Stimulated activated CD4-positive, alpha-beta T cell treated with anti-CD3 and anti-CD28 coated beads, Interleukin-15, amount 100 ng/mL, for 24 hours (primary cell): Measurements from ENCODE around the gene SPINDOC.

Experiments
- DNase-seq: peaks from one replicate; pipeline ENCODE4 v3.0.0-alpha.2; 2020

Gene SPINDOC

DNA sequence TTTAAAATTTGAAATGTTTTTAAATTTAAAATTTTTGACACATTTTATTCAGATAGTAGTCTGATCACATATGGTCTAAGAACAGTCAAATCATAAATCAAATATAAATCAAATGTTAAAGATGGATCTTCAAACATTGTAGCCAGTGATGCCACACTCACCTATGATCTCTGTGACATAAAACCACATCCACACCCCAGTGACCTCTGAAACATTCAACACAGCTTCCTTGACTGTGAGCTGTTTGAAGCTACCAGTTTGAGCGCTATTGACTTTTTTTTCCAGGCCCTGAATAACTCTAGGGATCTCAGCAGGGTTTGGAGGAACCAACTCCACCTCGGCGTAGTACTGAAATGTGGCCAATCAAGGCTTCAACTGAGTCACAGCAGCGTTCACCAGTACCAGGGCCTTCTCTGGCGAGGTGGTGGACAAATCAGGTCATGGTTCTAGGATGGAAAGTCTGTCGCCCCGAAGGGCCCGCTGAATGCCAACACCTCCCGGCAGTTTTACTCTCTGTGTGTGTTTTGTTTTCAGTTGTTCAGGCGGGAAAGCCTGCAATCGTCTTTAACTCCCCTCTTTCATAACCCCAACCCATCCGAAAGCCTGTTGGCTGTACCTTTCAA, 21.4 kb downstream of the SPINDOC start:
- DNase-seq, result no peak

DNA sequence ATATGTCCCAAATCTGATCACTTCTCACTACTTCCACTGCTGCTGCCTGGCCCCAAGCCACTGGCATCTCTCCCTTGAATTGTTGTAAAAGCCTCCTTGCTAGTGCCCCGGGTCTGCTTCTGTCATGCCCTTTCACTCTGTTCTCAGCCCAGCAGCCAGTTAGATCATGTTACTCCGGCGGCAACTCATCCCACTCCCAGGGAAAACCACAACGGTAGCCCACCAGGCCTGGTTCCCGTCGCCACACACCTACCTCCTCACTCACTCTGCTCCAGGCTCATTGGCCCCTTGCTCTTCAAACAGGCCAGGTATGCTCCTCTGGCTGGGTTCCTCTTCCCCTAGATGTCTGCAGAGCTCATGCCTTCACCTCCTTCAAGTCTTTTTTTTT, 21.9 kb downstream of the SPINDOC start:
- DNase-seq, result no peak

DNA sequence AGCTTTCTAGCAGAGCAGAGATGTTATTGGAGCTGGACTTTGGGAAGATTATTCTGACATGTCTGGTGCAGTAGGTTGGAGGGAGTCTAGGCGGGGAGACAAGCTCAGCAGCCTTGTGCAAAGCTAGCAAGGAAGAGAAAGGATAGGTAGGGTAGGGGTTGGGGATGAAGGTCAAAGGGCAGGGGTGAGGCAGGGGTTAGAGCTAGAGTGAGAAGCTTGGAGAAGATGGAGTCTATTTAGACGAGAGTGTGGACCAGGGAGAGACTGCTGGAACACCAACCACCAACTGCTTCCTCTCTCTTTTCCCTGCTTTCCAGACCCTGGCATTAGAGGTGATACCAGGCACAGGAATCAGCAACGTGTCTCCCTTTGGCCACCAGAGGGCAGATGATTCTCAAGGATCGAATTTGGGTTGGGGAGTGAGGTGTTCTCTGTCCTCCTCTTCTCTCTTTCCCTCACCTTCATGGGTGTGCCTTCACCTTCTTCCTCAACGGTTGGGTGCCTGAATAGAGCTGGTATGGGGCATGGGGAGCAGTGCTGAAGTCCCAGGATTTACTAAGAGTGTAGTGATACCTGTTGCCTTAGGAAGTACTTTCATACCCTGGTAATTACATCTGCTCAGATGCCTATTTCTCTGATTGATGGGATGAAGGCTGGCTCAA, 23.9 kb downstream of the SPINDOC start:
- DNase-seq, result peak; percentile 80

DNA sequence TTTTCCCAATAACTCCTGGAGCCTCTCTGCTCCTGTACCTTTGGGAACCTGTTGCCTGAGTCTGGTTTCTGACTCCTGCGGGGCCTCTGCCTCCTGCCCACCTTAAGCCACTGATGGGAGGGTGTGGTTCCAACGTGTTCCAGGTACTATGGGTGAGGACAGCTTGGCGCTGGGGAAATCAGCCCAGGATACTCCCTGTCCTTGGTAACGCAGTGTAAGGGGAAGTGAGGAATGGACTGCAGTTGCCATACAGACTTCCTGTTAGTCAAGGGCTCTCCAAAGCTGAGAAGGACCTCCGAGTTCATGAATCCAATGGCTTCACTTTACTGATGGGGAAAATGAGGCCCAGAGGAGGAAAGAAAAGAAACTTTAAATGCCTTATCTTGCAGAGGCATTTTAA, 24.5 kb downstream of the SPINDOC start:
- DNase-seq, result no peak

DNA sequence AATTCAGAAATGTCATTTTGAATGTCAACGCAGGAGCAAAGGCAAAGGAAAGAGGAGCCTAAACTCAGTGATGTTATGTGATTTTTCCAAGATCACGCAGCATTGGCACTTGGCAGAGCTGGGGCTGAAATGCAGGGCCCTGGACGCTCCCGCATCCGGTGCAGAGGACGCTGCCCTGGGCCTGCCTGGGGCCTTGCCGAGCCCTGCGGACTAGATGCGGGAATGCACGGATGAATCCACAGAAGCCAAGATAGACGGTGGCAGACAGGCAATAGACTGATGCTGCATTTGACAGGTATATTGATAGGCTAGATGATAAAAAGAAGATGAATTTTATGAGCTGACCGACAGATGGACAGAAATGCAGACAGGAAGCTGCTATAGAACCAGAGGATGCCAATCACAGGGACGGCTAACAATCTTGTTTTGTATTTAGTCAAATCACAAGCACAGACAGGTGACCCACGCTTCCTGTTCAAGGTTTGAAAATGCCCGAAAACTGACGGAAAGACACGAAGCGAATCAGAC, 25.0 kb downstream of the SPINDOC start:
- no peak for DNase-seq

DNA sequence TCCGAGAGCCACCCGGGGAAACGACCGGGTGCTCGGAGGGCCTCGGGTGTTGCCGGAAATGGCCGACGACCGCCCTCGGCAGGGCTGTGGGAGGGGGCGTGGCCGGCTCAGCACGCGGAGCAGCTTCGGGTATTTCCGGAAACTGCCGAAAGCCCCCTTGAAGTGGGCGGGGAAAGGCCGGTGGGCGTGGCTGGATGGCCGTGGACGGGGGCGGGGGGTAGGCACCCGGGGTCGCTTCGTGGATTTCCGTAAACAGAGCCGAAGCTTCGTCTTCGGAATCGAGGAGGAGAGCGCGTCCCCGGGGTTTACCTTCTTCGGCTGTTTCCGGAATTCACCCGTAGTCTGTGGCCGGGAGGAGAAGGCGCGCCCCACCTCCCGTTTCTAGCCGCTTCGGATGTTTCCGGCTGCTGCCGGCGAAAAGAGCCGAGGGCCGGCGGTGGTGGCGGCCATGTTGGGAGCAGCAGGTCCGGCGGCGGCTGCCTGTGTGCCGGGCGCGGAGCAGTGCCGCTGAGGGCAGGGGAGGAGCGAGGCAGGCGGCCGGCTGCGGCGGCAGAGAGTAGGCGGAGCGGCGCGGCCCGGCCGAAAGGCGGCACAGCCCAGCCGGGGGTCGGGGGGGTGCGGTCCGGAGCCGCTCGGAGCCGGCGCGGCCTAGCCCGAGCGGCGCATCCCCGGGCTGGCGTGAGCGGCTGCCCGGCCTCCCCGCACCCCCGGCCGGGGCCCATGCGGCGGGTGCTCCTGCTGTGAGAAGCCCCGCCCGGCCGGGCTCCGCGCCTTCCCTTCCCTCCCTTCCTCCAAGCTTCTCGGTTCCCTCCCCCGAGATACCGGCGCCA, 25.6 kb downstream of the SPINDOC start, which contains the start of gene MARK2:
TSS of gene MARK2 (plus strand) at position 433 of the 830 bp plus-strand sequence. CDS start at position 830, 397 bp downstream.
- DNase-seq, result peak; percentile 99

DNA sequence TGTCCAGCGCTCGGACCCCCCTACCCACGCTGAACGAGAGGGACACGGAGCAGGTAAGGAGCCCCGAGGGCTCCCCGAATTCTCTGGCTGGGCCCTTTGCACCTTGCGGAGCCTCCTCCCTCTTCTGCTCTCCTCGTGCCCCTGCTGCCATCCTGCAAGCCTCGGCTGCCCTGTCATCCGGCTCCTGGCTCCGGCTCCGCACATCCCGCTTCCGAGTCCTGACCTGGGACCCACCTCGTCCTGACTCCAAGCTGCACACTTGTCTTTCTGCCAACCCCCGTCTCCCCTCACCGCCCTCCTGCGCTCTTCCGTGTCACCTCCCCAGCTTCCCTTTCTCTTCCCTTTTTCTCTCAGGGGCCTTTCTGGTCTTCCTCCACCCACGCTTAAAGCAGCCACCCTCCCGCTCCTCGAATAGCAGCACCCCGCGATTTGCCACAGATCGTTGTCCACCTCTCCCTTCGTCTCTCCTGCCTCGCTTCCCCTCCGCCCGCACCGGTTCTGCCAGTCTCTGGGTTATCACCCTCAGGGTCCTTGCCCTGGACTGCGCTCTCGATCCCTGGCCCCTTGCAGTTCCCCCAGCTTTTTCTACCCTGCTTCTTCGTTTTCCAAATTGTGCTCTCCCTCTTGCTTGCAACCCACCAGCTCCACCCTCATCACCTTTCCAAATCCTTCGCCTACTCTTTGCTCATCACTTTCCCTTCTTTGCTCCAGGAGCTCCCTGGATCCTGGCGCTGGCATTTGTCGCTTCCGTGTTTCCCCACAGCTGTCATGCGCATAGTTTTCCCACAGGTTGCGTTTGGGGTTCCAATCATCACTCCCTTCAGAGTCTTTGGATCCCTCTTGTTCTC, 26.5 kb downstream of the SPINDOC start:
- DNase-seq, result peak; percentile 54

DNA sequence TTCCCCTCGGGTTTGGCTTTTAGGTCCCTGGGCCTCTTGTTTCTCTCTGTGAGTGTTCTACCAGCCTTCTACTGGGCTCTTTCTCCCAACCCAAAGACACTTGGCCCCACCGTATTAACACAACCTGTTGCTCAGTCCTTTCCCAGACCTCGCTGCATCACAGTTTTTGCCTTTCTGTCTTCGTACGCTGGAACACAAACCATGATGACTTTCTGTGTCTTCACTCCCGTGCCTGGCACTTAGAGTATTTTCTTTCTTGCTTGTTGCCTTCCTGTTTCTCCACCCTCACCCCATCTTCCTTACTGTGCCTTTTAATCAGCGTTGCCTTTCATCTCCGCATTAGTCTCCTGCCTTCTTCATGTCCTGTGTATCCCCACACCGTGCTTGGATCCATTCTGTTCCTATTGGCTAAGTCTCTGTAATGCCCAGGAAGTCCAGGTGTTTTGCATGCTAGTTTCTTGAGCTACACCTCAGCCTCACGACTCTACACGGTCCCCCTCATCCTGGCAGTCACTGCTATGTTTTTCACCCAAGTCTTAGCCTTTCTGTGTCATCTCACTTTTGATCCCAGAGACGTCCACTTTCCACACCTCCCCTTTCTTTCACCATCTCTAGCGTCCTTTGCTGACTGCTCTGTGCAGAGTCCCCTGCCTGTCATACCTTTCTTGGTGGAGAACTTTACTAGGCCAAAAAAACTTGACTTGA, 27.3 kb downstream of the SPINDOC start:
- DNase-seq, result no peak

DNA sequence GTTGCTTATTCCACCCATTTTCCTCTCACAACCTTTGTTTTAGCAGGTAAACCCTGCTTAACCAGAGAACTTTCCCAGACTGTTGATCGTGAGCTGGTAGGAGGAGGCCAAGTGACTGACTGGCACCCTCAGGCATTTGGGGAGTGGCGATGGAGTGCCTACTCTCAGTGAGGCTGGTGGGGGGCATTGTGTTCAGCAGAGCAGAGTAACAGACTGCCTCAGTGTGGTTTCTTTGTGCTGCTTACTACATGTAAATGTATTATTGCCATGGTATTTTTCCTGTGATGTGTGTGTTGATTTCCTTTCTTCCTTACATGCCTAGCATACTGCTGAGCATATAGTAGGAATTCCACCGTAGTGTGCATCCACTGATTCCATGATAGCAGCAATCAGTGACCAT, 28.3 kb downstream of the SPINDOC start:
- no peak for DNase-seq

DNA sequence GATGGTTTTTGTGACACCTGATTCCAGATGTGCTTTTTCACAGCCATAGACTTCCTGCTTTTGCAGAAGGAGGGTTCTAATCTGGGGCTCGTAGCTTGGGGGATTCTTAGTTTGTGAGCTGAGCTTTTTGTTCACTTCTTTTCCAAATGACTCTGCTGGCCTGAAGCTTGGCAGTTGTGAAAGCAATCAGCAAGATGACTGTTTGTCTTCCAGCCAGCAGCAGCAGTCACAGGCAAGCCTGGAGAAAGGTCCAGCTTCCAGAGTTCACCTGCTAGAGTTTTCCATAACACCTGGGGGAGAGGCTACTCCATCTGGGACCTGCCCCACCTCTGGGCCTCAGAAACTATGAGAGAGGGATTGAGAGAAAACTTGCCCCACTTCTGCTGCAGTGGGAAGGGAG, 29.8 kb downstream of the SPINDOC start:
- DNase-seq, result no peak

DNA sequence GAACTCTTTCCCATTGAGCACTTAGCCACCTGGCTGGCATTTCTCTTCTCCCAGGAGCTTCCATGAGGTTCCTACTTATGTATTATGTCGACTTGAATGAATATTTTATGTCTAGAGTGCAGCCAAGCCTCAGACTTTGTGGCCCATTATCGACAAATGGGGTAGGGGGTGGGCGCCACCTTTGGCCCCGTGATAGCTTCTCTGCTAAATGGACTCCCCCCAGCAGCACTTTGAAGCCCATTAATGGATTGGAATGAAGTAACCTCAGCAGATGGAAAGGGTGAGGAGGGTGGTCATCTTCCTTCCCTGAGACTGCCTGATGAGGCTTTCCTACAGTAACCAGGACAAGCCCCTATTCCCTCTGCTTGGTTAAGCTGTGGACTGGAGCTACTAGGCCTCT, 31.6 kb downstream of the SPINDOC start:
- DNase-seq, result no peak

DNA sequence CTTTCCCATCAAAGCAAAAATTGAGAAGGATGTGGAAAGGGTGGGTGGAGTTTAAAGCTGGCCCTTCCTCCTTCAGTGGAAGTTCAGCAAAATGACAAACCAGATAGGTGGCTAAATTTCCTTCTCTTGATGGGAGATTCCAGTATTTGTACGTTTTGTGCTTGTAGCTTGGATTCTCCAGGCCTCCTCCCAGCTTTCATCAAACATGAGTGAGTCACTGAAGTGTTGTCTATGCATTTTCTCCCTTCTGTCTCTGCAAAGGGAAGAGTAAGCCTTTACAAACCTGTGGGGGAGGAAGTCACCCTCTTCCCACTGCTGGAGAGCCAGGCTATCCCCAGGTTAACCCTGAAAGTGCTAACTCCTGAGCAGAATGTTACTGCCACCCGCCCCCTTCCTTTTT, 32.0 kb downstream of the SPINDOC start:
- DNase-seq, result no peak

DNA sequence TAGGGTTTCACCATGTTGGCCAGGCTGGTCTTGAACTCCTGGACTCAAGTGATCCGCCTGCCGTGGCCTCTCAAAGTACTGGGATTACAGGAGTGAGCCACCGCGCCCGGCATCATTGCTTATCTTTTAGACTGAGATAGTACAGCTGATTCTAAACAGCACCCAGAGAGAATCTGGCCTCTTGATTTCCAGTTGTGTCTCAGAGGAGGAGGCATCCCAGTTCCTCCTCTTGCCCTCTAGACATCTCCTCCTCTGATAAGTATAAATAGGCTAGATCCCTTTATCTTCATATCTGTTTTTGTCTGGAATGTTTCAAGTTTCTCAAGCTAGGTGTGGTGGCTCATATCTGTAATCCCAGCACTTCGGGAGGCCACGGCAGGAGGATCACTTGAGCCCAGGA, 32.7 kb downstream of the SPINDOC start:
- DNase-seq, result no peak

DNA sequence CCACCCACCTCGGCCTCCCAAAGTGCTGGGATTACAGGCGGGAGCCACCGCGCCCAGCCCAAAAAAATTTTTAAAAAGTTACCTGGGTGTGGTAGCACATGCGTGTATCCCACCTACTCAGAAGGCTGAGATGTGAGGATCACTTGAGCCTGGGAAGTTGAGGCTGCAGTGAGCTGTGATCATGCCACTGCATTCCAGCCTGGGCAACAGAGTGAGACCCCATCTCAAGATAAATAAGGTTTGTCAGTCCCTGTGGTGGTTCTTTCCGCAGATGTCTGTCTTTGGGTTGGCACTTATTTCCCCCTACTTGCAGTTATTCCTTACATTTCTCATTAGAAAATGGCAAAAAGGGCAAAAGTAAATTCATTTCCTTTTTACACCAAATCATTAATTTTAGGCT, 33.6 kb downstream of the SPINDOC start:
- DNase-seq, result no peak

DNA sequence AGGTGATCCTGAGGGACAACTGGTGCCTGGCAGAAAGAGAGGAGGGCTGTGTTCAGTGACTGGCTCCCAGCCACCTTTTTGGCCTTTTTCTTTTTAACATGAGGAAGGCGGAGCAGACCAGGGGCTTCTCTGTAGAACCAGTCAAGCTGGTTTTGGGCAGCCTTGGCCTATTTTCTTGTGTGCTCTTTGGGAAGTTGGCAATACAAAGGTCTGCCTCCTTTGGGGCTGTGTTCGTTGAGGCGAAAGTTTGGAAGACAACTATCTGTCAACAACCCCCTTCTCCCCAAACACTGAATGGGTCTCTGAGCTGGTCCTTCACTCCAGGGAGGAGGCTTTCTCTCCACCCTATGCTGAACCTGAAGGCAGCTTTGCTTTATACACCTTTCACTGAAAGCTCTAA, 34.1 kb downstream of the SPINDOC start:
- DNase-seq, result no peak

DNA sequence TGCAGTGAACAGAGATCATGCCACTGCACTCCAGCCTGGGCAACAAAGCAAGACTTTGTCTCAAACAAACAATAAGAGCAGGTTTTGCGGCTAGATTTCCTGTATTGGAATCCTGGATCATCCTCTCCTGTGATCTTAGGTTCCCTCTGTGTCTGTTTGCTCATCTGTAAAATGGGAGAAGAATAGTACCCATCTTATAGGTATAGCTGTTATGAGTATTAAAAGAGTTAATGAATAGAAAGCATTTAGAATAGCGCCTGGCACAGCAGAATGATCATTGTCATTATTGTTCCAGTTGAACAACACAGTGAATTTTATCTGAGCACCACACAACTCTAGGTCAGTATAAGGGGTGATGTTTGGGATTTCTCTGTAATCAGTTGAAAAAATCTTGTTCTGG, 36.4 kb downstream of the SPINDOC start:
- no peak for DNase-seq

DNA sequence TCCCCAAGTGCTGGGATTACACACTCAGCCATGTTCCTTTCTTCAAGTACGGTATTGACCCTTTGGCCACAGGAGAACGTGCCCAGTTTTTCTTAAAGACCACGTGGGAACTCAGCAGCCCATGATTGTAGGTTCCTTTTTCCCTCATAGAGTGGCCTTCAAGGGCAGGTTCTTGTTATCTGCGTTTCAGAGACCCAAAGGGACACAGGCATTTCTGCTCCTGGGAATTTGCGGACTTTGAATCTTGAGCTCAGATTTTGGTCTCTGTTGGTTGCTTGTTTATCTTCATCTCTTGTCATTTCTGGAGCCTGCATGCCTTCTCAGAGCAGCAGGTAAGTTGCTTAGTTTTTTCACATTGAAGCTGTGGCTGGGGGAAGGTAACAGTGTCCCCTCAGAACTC, 37.7 kb downstream of the SPINDOC start:
- DNase-seq, result no peak

DNA sequence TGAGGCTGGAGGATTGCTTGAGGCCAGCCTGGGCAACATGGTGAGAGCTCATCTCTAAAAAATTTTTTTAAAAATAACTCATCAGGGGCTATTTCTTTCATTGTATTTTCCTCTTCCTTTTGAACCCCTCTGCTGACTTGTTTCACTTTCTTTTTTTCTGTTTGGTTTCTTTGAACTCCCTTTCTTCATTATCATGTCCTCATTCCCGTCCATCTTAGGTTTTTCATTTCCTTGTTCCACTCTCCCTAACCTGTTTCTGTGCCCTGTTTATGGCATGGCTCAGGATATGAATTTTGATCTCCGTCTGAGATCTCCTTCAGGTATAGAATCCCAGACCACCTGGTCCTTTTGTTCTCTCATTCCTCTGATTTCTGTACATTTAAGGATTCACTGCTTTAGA, 38.1 kb downstream of the SPINDOC start:
- no peak for DNase-seq

DNA sequence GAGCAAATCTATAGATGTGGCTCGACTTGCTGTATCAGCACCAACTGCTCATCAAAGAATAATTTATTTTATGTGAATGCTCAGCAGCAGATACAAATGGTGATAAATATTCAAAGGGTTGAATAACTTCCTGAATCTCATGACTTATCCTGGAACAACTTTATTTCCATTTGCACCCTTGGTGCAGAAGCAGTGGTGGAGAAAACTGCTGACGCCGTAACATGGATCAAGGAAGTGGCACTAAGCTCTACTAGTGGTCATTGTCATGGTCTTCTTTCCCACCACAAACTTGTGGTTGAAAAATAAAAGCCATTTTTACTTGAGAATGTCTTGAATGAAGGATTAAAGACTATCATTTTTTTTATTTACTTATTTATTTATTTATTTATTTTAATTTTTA, 40.2 kb downstream of the SPINDOC start:
- DNase-seq, result no peak

DNA sequence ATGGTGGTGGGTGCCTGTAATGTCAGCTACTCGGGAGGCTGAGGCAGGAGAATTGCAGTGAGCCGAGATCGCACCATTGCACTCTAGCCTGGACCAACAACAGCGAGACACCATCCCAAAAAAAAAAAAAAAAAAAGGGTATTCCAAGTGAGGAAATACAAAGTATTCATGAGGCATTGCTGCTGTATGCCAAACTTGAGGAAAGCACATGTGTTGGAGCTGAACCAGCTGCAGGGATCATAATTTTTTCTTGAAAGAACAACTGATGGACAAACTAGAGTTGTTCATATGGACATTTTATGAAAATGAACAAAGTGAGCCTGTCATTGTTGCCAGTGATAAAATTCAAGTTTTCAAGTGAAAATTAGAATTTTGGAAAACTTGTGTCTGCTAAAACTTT, 41.4 kb downstream of the SPINDOC start:
- no peak for DNase-seq

DNA sequence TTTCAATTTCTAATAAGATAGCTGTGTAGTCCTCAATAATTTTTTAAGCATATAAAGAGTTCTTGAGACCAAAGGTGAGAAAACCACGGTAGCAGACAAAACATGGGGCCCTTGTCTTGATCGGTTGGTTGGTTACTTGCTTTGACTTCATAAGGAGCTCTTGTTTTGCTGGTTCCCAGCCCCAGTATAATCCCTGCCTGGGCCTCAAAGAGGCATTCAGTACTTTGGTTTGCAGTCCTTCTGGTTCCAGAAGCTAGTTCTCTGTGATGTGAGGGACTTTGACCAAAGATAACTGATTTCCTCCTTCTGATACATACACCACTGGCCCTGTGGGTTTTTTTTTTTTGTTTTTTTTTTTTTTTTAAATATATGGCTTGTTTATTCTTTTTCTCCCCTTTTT, 42.7 kb downstream of the SPINDOC start:
- no peak for DNase-seq
